ENCODE measurements around the gene CRTC1. TPM values are rescaled to one million over a fixed set of nuclear protein-coding genes. Genes with fewer than 3 reads are reported as not detected.

Gene CRTC1
- total and polyA plus RNA-seq, 2 experiments from 2014 or later: 1.2 to 5.1 TPM

DNA sequence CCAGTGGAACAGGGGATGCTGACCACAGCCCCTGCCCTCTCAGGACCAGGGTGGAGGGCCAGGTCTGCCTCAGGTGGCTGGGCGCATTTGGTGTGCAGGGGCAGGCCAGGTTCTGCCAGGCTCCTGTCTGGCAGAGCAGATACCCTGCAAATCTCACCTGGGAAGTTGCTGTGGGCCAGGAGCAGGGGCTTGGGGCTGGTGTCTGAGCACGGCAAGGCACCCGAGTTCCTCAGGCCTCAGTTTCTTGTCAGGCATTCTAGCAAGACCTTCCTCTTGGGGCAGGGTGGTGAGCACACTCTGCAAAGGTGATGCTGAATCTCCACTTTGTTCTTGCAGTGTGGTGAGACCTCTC lies 1.1 kb downstream of the CRTC1 start:
- peak overlapping the region; percentile 56 for H3K4me2 ChIP-seq (ENCODE audit: unreplicated experiment)
- H3K4me3 ChIP-seq: peak overlapping the region; percentile 70; the same call in 1 of the 2 replicates

DNA sequence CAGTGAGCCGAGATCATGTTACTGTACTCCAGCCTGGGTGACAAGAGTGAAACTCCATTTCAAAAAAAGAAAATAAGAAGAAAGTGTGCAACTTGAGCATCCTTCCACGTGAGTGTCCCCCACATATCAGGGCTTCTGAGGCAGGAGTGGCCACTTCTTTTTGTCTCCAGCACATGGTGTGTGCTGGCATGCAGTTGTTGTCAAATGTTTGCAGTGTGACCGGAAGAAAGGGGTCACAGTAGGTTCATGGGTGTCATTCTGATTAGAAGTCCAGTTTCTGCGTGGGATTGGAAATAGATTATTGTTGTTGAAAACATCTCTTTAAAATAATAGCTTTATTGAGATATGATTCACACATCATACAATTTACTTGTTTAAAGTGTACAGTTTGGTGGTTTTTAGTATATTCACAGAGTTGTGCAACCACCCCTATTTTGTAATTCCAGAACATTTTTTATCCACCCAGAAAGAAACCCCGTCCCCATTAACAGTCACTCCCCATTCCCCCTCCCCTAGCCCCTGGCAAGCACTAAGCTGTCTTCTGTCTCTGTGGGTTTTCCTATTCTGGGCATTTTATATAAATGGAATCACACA lies 2.2 kb downstream of the CRTC1 start:
- peaks cover 47% of the 10 kb centered on the region for H3K79me2 ChIP-seq (ENCODE audit: insufficient read depth)
- H3K4me3 ChIP-seq: no peak overlapping the region
- TF ChIP-seq EZH2 (IDR thresholded peaks at IDR 0.05; ENCODE audit: insufficient read depth, poor library complexity, severe bottlenecking) (no peak), EZH2phosphoT487 (IDR thresholded peaks at IDR 0.05; ENCODE audit: insufficient read depth, low read depth) (no peak)
- peak; percentile 32 for DNase-seq
- H3K9me3 ChIP-seq (ENCODE audit: low read depth): no peaks in the 10 kb centered on the region
- no peaks in the 10 kb centered on the region for H4K20me1 ChIP-seq (ENCODE audit: insufficient read depth)
- no peak overlapping the region for H3K9ac ChIP-seq
- H2AFZ ChIP-seq: no peak overlapping the region
- 39 to 40% methylated on average over 5 of the region's 5 CpGs for WGBS, 2 experiments (ENCODE audit: low coverage in 1 of 2, low lambda C conversion rate in 2 of 2, missing lambda C conversion rate in 2 of 2)
- H3K4me2 ChIP-seq (ENCODE audit: unreplicated experiment): no peak overlapping the region
- no peaks in the 10 kb centered on the region for H3K27me3 ChIP-seq (replicated peaks; ENCODE audit: insufficient read depth)
- H3K36me3 ChIP-seq (ENCODE audit: low read depth): no peaks in the 10 kb centered on the region
- in situ Hi-C loops (cut with MboI): no loop called here
- peaks cover 8% of the 10 kb centered on the region; the same call in 1 of the 2 replicates for H3K4me1 ChIP-seq (ENCODE audit: insufficient read depth)
- H3K9me2 ChIP-seq (ENCODE audit: insufficient read depth): no peaks in the 10 kb centered on the region
- peaks cover 16% of the 10 kb centered on the region; the same call in 1 of the 2 replicates for H3F3A ChIP-seq (ENCODE audit: insufficient read depth)
- H3K27ac ChIP-seq: no peak overlapping the region

More for the DNA sequence above, 1.1 kb downstream of the CRTC1 start:
- no peak overlapping the region for H3K9ac ChIP-seq
- no peak for DNase-seq
- H3K36me3 ChIP-seq (ENCODE audit: low read depth): no peaks in the 10 kb centered on the region
- H4K20me1 ChIP-seq (ENCODE audit: insufficient read depth): no peaks in the 10 kb centered on the region
- no peaks in the 10 kb centered on the region for H3K27me3 ChIP-seq (replicated peaks; ENCODE audit: insufficient read depth)
- 84 to 90% methylated on average over 3 of the region's 3 CpGs for WGBS, 2 experiments (ENCODE audit: low coverage in 1 of 2, low lambda C conversion rate in 2 of 2, missing lambda C conversion rate in 2 of 2)
- no peak overlapping the region for H2AFZ ChIP-seq
- peaks cover 16% of the 10 kb centered on the region; the same call in 1 of the 2 replicates for H3F3A ChIP-seq (ENCODE audit: insufficient read depth)
- H3K27ac ChIP-seq: no peak overlapping the region
- in situ Hi-C loops (cut with MboI): no loop called here
- H3K79me2 ChIP-seq (ENCODE audit: insufficient read depth): peaks cover 37% of the 10 kb centered on the region
- no peaks in the 10 kb centered on the region for H3K9me2 ChIP-seq (ENCODE audit: insufficient read depth)
- TF ChIP-seq EZH2phosphoT487 (IDR thresholded peaks at IDR 0.05; ENCODE audit: insufficient read depth, low read depth) (no peak), EZH2 (IDR thresholded peaks at IDR 0.05; ENCODE audit: insufficient read depth, poor library complexity, severe bottlenecking) (no peak)
- no peaks in the 10 kb centered on the region for H3K9me3 ChIP-seq (ENCODE audit: low read depth)
- H3K4me1 ChIP-seq (ENCODE audit: insufficient read depth): peaks cover 8% of the 10 kb centered on the region; the same call in 1 of the 2 replicates

DNA sequence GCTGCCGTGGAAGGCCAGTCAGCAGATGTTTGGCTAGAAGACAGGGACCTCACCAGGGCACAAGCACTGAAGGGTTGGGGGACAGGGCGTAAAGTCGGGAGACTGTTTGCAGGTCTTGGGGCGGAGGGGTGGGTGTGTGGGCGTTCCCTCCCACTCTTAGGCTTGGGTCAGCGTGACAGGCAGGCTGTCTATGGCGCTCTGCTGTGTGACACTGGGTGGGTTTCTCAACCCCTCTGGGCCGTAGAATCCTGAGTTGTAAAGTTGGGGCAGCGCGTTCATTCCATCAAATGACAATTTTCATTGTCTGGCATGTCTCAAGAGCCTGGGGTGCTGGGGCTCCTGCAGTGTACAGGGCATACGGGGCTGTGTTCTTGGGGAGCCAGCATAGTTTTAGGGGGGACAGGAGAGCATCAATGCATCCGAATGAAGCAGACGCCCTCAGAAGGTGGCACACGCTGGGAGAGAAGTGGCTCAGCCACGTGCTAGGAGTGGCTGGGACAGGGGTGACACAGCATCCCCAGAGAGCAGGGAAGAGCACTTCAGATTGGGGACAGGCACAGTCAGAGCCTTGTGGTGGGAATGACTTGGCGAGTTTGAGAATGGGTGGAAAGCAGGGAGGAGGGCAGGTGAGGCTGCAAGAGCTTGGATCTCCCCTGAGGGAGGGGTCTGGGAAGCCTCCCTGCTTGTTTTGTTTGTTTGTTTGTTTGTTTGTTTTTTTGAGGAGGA lies 4.4 kb downstream of the CRTC1 start:
- Histone ChIP-seq H3K79me2 (ENCODE audit: insufficient read depth) (peaks cover 66% of the 10 kb centered on the region), H3K9me2 (ENCODE audit: insufficient read depth) (no peaks in the 10 kb centered on the region), H3K9ac (no peak overlapping the region), H3F3A (ENCODE audit: insufficient read depth) (peaks cover 16% of the 10 kb centered on the region; the same call in 1 of the 2 replicates), H3K36me3 (ENCODE audit: low read depth) (no peaks in the 10 kb centered on the region), H3K4me2 (ENCODE audit: unreplicated experiment) (no peak overlapping the region), H3K27ac (no peak overlapping the region), H3K4me1 (ENCODE audit: insufficient read depth) (peaks cover 8% of the 10 kb centered on the region; the same call in 1 of the 2 replicates), H2AFZ (no peak overlapping the region), H4K20me1 (ENCODE audit: insufficient read depth) (no peaks in the 10 kb centered on the region; the same call in 1 of the 2 replicates), H3K9me3 (ENCODE audit: low read depth) (no peaks in the 10 kb centered on the region), H3K27me3 (replicated peaks; ENCODE audit: insufficient read depth) (no peaks in the 10 kb centered on the region), H3K4me3 (no peak overlapping the region)
- TF ChIP-seq EZH2 (IDR thresholded peaks at IDR 0.05; ENCODE audit: insufficient read depth, poor library complexity, severe bottlenecking): no peak
- TF ChIP-seq EZH2phosphoT487 (IDR thresholded peaks at IDR 0.05; ENCODE audit: insufficient read depth, low read depth): no peak
- in situ Hi-C loops (cut with MboI): no loop called here
- 85% methylated on average over 16 of the region's 16 CpGs for WGBS, 2 experiments (ENCODE audit: low coverage in 1 of 2, low lambda C conversion rate in 2 of 2, missing lambda C conversion rate in 2 of 2)
- DNase-seq: no peak

- Histone ChIP-seq H3K4me1 (ENCODE audit: insufficient read depth) (peaks cover 6% of the 10 kb centered on the region; the same call in 1 of the 2 replicates), H3K36me3 (ENCODE audit: low read depth) (no peaks in the 10 kb centered on the region), H3K9me2 (ENCODE audit: insufficient read depth) (no peaks in the 10 kb centered on the region), H3K4me2 (ENCODE audit: unreplicated experiment) (no peak overlapping the region), H3K4me3 (no peak overlapping the region), H3K27me3 (replicated peaks; ENCODE audit: insufficient read depth) (no peaks in the 10 kb centered on the region), H2AFZ (no peak overlapping the region), H3K9ac (no peak overlapping the region), H3K27ac (no peak overlapping the region), H4K20me1 (ENCODE audit: insufficient read depth) (no peaks in the 10 kb centered on the region; the same call in 1 of the 2 replicates), H3F3A (ENCODE audit: insufficient read depth) (no peaks in the 10 kb centered on the region), H3K79me2 (ENCODE audit: insufficient read depth) (peaks cover 78% of the 10 kb centered on the region), H3K9me3 (ENCODE audit: low read depth) (no peaks in the 10 kb centered on the region)
- in situ Hi-C loops (cut with MboI): no loop called here
- DNase-seq: no peak
- TF ChIP-seq EZH2phosphoT487 (IDR thresholded peaks at IDR 0.05; ENCODE audit: insufficient read depth, low read depth): no peak
- no peak for TF ChIP-seq EZH2 (IDR thresholded peaks at IDR 0.05; ENCODE audit: insufficient read depth, poor library complexity, severe bottlenecking)
- WGBS, 2 experiments (ENCODE audit: low coverage in 1 of 2, low lambda C conversion rate in 2 of 2, missing lambda C conversion rate in 2 of 2): 85 to 88% methylated on average over 12 of the region's 12 CpGs
Measured at GRCh38 chr19:18696023-18696422, 12.5 kb downstream of the CRTC1 start.
